ENCODE measurements around the gene BRINP3. TPM values are rescaled to one million over a fixed set of nuclear protein-coding genes. Genes with fewer than 3 reads are reported as not detected.

The BRINP3 gene
- total and polyA plus RNA-seq, 2 experiments from 2014 or later = not detected

GRCh38 chr1:190144650-190145049 is 333.0 kb downstream of the BRINP3 start:
- Histone ChIP-seq H3K36me3 (ENCODE audit: insufficient read depth) (no peaks in the 10 kb centered on the region), H3K4me2 (no peak overlapping the region), H3F3A (replicated peaks; ENCODE audit: low read depth) (no peaks in the 10 kb centered on the region), H3K4me1 (ENCODE audit: insufficient read depth) (no peaks in the 10 kb centered on the region), H3K4me3 (no peak overlapping the region), H3K9me2 (ENCODE audit: insufficient read depth) (no peaks in the 10 kb centered on the region), H3K27ac (ENCODE audit: low read depth) (no peak overlapping the region), H3K27me3 (ENCODE audit: insufficient read depth) (no peaks in the 10 kb centered on the region), H2AFZ (no peak overlapping the region), H3K79me2 (replicated peaks; ENCODE audit: insufficient read depth) (no peaks in the 10 kb centered on the region), H4K20me1 (replicated peaks; ENCODE audit: insufficient read depth) (no peaks in the 10 kb centered on the region)
- no peak for ATAC-seq
- Mint-ChIP-seq H3K4me1 (no peaks in the 10 kb centered on the region), H3K36me3 (ENCODE audit: low read depth) (no peaks in the 10 kb centered on the region), H3K9me3 (no peaks in the 10 kb centered on the region), H3K27me3 (ENCODE audit: insufficient read depth, low read depth, poor library complexity) (no peaks in the 10 kb centered on the region), H3K4me3 (no peak overlapping the region), H3K27ac (no peak overlapping the region)
- TF ChIP-seq CTCF (conservative IDR thresholded peaks at IDR 0.05; ENCODE audit: low read depth in 2 of 2) (no peak), EZH2phosphoT487 (IDR thresholded peaks at IDR 0.05; ENCODE audit: unreplicated experiment) (no peak), ZNF462 (CRISPR knock-in tag; IDR thresholded peaks at IDR 0.05) (no peak), ZNF331 (CRISPR knock-in tag; IDR thresholded peaks at IDR 0.05; ENCODE audit: low read depth) (no peak), NANOG (IDR thresholded peaks at IDR 0.05; ENCODE audit: borderline replicate concordance) (no peak), STAT1 (IDR thresholded peaks at IDR 0.05; ENCODE audit: unreplicated experiment) (no peak), REST (IDR thresholded peaks at IDR 0.05; ENCODE audit: unreplicated experiment) (no peak), ETS1 (IDR thresholded peaks at IDR 0.05) (no peak), POLR2AphosphoS5 (IDR thresholded peaks at IDR 0.05; ENCODE audit: low read depth) (no peak), ZNF114 (CRISPR knock-in tag; IDR thresholded peaks at IDR 0.05) (no peak), EZH2 (IDR thresholded peaks at IDR 0.05; ENCODE audit: low read depth, unreplicated experiment) (no peak), JUNB (IDR thresholded peaks at IDR 0.05; ENCODE audit: unreplicated experiment) (no peak)
- no peak for DNase-seq (ENCODE audit: low spot score)
